Gastroesophageal sphincter (tissue), 4 donors: ENCODE results near the gene ELOB. TPM values are rescaled to one million over a fixed set of nuclear protein-coding genes. Genes with fewer than 3 reads are reported as not detected.
A peak's percentile ranks its signal among the peaks of the same experiment; 100 is the strongest.

Experiments
- ATAC-seq: fragments of 150-250 bp; one replicate; pipeline ENCODE4 v1.9.1; 2016; ENCODE audit warnings: mild to moderate bottlenecking, moderate library complexity
- H3K27ac ChIP-seq, 4 donors: fragments of 200-600 bp; sonication (generic) in 3 of 4; 1 replicate in 3 of 4; 2 replicates in 1 of 4; pipeline ENCODE4 v1.5.1; 2016 to 2019
- H3K27me3 ChIP-seq: fragments of 200-600 bp; sonication (generic); one replicate; pipeline ENCODE4 v1.5.1; 2019
- H3K36me3 ChIP-seq, 2 donors: fragments of 200-600 bp; sonication (generic); one replicate each; pipeline ENCODE4 v1.5.1; 2019; ENCODE audit warnings: control low read depth in 1 of 2
- H3K4me1 ChIP-seq, 3 donors: fragments of 200-600 bp; sonication (generic); 1 replicate in 2 of 3; 2 replicates in 1 of 3; pipeline ENCODE4 v1.5.1; 2016 to 2019; ENCODE audit warnings: control low read depth in 2 of 3
- H3K4me3 ChIP-seq, 2 donors: fragments of 200-600 bp; sonication (generic); one replicate each; pipeline ENCODE4 v1.5.1; 2019; ENCODE audit warnings: mild to moderate bottlenecking in 1 of 2, moderate library complexity in 1 of 2
- H3K9me3 ChIP-seq, 3 donors: fragments of 200-600 bp; sonication (generic); one replicate each; pipeline ENCODE4 v1.5.1; 2017 to 2019; ENCODE audit warnings: control low read depth in 2 of 3
- CTCF ChIP-seq, 4 experiments: fragments of 200-600 bp in 2 of 4; fragments of 450-650 bp in 2 of 4; sonication (generic) in 1 of 4; IDR thresholded peaks; one replicate each; pipeline ENCODE4 v1.5.1; 2017 to 2019; ENCODE audit warnings: antibody characterized with exemption in 4 of 4, mild to moderate bottlenecking in 2 of 4, moderate library complexity in 2 of 4
- EP300 ChIP-seq: sonication (generic); formaldehyde crosslinking; IDR thresholded peaks from one replicate; pipeline ENCODE4 v1.6.1; 2017; ENCODE audit warnings: antibody characterized with exemption, mild to moderate bottlenecking
- POLR2A ChIP-seq, 2 donors: fragments of 450-650 bp; IDR thresholded peaks; one replicate each; pipeline ENCODE4 v1.6.1; 2017; ENCODE audit warnings: antibody characterized with exemption in 2 of 2, mild to moderate bottlenecking in 2 of 2, moderate library complexity in 1 of 2
- POLR2AphosphoS5 ChIP-seq: sonication (generic); formaldehyde crosslinking; IDR thresholded peaks from one replicate; pipeline ENCODE4 v1.6.1; 2017; ENCODE audit warnings: antibody characterized with exemption
- WGBS, 2 donors: methylation state at CpG; one replicate each; pipeline ENCODE4 v1.1.5; 2018; ENCODE audit warnings: low coverage in 1 of 2; 5-methylcytosine and 5-hydroxymethylcytosine counted together
- total RNA-seq, 4 donors: library from RNA; depleted of rRNA; stranded (reverse); fragments of >200 nt; gene quantifications; one replicate each; pipeline ENCODE4 v1.1.0, GENCODE V29; 2016

The ELOB gene
- total RNA-seq, 4 donors from 2014 or later = 216 to 269 (median 251) TPM

DNA sequence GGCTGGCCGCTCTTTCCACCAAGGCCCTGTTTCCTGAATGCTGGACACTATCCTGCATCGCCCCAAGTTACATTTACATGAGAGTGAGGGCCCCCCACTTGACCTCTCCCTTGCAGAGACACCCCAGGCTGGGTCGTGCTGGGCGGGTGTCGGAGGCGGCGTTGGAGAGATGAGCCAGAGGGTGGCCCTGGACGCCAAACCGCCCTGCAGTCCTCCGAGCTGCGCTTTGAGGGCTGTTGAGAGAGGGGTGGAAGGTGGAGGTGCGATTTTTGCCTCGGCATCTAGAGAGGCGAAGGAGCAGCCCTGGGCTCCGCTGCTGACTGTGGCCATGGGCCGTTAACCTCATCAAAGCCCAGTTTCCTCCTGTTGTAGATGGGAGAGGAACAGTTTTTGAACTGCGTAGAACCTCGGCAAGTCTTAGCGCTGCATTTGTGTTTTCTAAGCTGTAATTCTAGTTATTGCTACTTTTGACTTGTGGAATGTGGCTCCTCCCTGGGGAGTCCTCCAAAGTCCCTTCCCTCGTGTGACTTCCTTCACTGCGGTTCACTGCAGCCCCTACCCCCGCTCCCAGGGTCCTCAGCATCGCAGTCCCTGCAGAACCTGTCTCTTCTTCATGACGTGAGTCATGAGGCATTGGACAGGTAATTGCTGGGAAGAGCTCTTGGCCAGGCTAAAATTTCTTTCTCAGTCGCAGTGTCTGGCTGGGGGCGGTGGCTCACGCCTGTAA, 986 bp upstream of the ELOB start:
- peak overlapping the region; percentile 97 to 100 (median 100) for H3K27ac ChIP-seq
- H3K9me3 ChIP-seq = no peaks in the 10 kb centered on the region
- peak; percentile 24 for ATAC-seq
- 10% methylated on average over 7 of the region's 27 CpGs; no CpG with 5 or more reads in 1 of the 2 donors for WGBS, 2 donors
- H3K36me3 ChIP-seq = peaks cover 0 to 26% of the 10 kb centered on the region in 2 donors
- no peaks in the 10 kb centered on the region for H3K27me3 ChIP-seq
- TF ChIP-seq POLR2A (IDR thresholded peaks at IDR 0.05) (peak in 1 of 2 donors; percentile 18), EP300 (no peak), POLR2AphosphoS5 (no peak)
- peaks cover 0 to 54% (median 27%) of the 10 kb centered on the region in 3 donors for H3K4me1 ChIP-seq
- H3K4me3 ChIP-seq = peak overlapping the region; percentile 95 to 96

DNA sequence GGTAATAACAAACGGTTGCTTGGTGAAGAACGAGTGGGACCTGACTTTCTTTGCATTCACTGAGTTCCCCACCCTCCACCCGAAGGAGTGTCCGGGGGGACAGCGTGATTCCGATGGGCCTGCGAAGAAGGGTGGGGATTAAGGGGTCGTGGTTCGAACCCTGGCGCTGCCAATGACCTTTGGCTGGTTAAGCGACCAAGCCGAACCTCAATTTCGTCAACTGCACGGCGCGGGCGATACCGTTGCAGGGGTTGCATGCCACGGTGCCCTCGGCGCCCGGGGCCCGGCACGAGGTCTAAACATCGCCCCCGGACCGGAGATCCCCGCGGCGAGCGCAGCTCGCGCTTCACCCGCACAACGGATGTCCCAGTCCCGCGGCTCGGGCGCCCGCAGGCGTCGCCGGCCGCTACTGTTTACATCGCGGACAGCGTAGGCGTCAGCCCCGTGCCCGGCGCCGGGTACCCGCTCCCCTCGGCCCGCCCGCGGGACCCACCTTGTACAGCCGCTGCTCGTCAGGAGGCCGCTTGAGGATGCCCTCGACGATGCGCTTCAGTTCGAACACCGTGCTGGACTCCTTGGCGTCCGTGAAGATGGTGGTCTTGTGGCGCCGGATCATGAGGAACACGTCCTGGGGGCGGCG, 460 bp downstream of the ELOB start:
- peaks cover 0 to 56% (median 27%) of the 10 kb centered on the region in 3 donors for H3K4me1 ChIP-seq
- TF ChIP-seq EP300 = no peak
- peak in 1 of 4 experiments; percentile 2 for TF ChIP-seq CTCF (IDR thresholded peaks at IDR 0.05)

DNA sequence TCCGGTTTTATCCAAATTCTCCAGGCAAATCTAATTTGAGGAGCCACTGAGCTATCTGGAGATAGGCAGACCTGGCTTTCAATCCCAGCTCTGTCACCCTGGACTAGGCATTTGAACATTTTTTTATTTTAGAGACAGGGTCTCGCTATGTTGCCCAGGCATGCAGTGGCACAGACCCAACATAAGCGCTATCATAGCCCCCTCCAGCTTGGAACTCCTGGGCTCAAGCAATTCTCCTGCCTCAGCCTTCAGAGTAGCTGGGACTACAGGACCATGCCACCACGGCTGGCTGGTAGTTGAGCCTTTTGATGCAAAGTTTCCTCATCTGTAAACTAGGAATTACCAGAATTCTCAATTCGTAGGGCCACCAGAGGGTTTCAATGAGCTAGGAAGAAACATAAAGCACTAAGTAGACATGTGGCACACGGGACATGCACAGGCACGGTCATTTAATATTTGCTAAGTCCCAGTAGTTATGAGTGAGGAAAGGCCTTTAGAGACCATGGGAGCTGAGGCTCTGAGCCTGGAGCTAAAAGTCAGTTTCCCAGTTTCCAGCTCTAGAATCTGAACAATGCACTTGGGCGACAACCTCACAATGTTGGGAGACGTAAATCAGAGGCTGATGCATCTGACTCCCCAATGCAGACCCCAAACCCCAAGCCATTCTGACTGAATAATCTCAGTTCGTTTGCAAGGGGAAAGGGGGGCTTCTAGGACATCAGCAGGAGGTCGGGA, 1.1 kb downstream of the ELOB start:
- H3K27ac ChIP-seq = peak overlapping the region in 3 of 4 donors; percentile 100
- WGBS, 2 donors = 41 to 58% methylated on average over 3 to 5 of the region's 11 CpGs

More for the DNA sequence above, 460 bp downstream of the ELOB start:
- Histone ChIP-seq H3K27ac (peak overlapping the region; percentile 70 to 100 (median 100)), H3K27me3 (no peaks in the 10 kb centered on the region), H3K9me3 (no peaks in the 10 kb centered on the region), H3K4me3 (peak overlapping the region; percentile 75 to 96), H3K36me3 (peaks cover 0 to 39% of the 10 kb centered on the region in 2 donors)
- peak; percentile 42 for ATAC-seq
- WGBS, 2 donors = 2% methylated on average over 18 of the region's 72 CpGs; no CpG with 5 or more reads in 1 of the 2 donors

GRCh38 chr16:2775131-2775716, 1.9 kb downstream of the ELOB start:
- WGBS, 2 donors = 61 to 67% methylated on average over 2 to 3 of the region's 7 CpGs
- Histone ChIP-seq H3K4me1 (peaks cover 0 to 67% (median 27%) of the 10 kb centered on the region in 3 donors), H3K27ac (peak overlapping the region in 3 of 4 donors; percentile 4 to 100 (median 100)), H3K36me3 (peaks cover 0 to 53% of the 10 kb centered on the region in 2 donors), H3K9me3 (no peaks in the 10 kb centered on the region), H3K27me3 (no peaks in the 10 kb centered on the region), H3K4me3 (peak overlapping the region in 1 of 2 donors; percentile 96)
- no peak for ATAC-seq
- TF ChIP-seq POLR2A (IDR thresholded peaks at IDR 0.05) (no peak), EP300 (no peak), POLR2AphosphoS5 (no peak), CTCF (IDR thresholded peaks at IDR 0.05) (no peak)

More for the DNA sequence above, 1.1 kb downstream of the ELOB start:
- Histone ChIP-seq H3K9me3 (no peaks in the 10 kb centered on the region), H3K36me3 (peaks cover 0 to 46% of the 10 kb centered on the region in 2 donors), H3K4me1 (peaks cover 0 to 60% (median 27%) of the 10 kb centered on the region in 3 donors), H3K4me3 (peak overlapping the region; percentile 75 to 96), H3K27me3 (no peaks in the 10 kb centered on the region)
- no peak for ATAC-seq
- TF ChIP-seq POLR2AphosphoS5 (no peak), CTCF (IDR thresholded peaks at IDR 0.05) (no peak), EP300 (no peak), POLR2A (IDR thresholded peaks at IDR 0.05) (no peak)
